ENCODE data around the gene ASTN2.

DNA sequence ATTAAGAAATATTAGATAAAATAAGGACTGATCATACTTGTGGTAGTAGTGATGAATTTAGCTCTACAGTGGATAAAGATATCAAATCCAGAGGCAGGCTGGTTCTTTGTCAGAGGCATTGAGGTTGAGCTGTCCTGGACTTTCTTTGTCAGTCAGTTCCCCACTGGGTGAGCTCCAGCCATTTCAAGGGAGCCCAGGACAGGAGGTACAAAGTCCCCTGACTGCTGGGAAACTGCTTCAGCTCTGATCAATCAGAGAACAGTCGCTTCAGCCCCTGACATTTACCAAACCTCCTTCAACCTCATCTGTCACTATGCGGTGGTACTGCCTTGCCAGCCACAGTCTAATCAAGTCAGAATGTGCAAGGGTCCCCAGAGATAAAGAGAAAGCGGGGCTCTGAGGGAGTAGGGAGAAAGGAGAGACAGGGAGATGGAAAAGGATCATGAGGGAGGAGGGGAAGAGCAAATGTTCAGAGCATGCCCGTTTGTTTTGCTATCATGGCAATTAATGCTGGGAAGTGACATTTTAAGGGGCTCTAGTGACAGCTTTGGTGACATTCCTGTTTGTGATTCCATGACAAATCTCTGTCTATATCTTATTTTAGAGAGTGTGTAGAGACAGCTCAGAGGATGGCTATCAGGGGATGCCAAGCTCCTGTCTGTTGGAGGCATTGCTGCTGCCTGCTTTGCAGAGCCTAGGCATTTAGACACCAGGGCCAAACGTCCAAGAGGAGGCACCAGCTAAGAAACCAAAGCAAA lies 223.2 kb downstream of the ASTN2 start:
- no peak for TF ChIP-seq CTCF (conservative IDR thresholded peaks at IDR 0.05; ENCODE audit: low read depth in 2 of 2)
- no peak for TF ChIP-seq POLR2AphosphoS5 (IDR thresholded peaks at IDR 0.05; ENCODE audit: low read depth)
- TF ChIP-seq CREB1 (CRISPR knock-in tag; IDR thresholded peaks at IDR 0.05; ENCODE audit: low read depth): no peak
- TF ChIP-seq EZH2phosphoT487 (IDR thresholded peaks at IDR 0.05; ENCODE audit: unreplicated experiment): no peak
- TF ChIP-seq, protein P1, sequence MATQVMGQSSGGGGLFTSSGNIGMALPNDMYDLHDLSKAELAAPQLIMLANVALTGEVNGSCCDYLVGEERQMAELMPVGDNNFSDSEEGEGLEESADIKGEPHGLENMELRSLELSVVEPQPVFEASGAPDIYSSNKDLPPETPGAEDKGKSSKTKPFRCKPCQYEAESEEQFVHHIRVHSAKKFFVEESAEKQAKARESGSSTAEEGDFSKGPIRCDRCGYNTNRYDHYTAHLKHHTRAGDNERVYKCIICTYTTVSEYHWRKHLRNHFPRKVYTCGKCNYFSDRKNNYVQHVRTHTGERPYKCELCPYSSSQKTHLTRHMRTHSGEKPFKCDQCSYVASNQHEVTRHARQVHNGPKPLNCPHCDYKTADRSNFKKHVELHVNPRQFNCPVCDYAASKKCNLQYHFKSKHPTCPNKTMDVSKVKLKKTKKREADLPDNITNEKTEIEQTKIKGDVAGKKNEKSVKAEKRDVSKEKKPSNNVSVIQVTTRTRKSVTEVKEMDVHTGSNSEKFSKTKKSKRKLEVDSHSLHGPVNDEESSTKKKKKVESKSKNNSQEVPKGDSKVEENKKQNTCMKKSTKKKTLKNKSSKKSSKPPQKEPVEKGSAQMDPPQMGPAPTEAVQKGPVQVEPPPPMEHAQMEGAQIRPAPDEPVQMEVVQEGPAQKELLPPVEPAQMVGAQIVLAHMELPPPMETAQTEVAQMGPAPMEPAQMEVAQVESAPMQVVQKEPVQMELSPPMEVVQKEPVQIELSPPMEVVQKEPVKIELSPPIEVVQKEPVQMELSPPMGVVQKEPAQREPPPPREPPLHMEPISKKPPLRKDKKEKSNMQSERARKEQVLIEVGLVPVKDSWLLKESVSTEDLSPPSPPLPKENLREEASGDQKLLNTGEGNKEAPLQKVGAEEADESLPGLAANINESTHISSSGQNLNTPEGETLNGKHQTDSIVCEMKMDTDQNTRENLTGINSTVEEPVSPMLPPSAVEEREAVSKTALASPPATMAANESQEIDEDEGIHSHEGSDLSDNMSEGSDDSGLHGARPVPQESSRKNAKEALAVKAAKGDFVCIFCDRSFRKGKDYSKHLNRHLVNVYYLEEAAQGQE (IDR thresholded peaks at IDR 0.05; ENCODE audit: unreplicated experiment): no peak
- no peak for TF ChIP-seq EZH2 (IDR thresholded peaks at IDR 0.05; ENCODE audit: low read depth, unreplicated experiment)

Data from GM23338 (cell line).